Suprapubic skin (tissue), 4 donors: ENCODE data around the gene IRAG1.

Experiments used
- POLR2A ChIP-seq, 2 donors: fragments of 450-650 bp; IDR thresholded peaks; one replicate each; pipeline ENCODE4 v1.6.1; 2017; ENCODE audit warnings: antibody characterized with exemption in 2 of 2, mild to moderate bottlenecking in 2 of 2, moderate library complexity in 2 of 2
- POLR2AphosphoS5 ChIP-seq, 3 donors: sonication (generic); formaldehyde crosslinking; IDR thresholded peaks; one replicate each; pipeline ENCODE4 v1.6.1; 2017; ENCODE audit warnings: antibody characterized with exemption in 3 of 3
- TF ChIP-seq, protein P1 (sequence below), 2 donors: fragments of 200-600 bp in 1 of 2; fragments of 450-650 bp in 1 of 2; sonication (generic) in 1 of 2; IDR thresholded peaks; one replicate each; pipeline ENCODE4 v1.5.1; 2016 to 2019; ENCODE audit warnings: antibody characterized with exemption in 2 of 2, mild to moderate bottlenecking in 1 of 2, moderate library complexity in 1 of 2

DNA sequence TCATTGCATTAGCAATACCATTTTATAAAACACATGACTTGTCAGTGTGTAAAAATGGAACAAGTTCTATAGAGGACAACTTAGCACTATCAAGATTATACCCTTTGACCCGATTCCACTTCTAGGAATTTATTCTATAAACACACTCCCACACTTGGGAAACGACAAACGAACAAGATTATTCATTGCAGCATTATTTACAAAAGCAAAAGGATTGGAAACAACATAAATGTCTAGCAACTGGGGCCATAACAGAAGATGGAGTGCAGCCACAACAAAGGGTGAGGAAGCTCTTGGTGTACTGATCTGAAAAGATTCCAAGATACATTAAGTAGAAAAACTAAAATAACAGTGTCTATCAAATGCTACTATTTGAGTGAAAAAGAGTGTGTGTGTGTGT is 2.3 kb upstream of the IRAG1 start:
- no peak for TF ChIP-seq POLR2AphosphoS5 (IDR thresholded peaks at IDR 0.05)
- no peak for TF ChIP-seq POLR2A (IDR thresholded peaks at IDR 0.05)
- TF ChIP-seq, protein P1, sequence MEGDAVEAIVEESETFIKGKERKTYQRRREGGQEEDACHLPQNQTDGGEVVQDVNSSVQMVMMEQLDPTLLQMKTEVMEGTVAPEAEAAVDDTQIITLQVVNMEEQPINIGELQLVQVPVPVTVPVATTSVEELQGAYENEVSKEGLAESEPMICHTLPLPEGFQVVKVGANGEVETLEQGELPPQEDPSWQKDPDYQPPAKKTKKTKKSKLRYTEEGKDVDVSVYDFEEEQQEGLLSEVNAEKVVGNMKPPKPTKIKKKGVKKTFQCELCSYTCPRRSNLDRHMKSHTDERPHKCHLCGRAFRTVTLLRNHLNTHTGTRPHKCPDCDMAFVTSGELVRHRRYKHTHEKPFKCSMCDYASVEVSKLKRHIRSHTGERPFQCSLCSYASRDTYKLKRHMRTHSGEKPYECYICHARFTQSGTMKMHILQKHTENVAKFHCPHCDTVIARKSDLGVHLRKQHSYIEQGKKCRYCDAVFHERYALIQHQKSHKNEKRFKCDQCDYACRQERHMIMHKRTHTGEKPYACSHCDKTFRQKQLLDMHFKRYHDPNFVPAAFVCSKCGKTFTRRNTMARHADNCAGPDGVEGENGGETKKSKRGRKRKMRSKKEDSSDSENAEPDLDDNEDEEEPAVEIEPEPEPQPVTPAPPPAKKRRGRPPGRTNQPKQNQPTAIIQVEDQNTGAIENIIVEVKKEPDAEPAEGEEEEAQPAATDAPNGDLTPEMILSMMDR (IDR thresholded peaks at IDR 0.05): no peak
